ENCODE measurements around the gene PPP3CA.

- TF ChIP-seq, protein P1, sequence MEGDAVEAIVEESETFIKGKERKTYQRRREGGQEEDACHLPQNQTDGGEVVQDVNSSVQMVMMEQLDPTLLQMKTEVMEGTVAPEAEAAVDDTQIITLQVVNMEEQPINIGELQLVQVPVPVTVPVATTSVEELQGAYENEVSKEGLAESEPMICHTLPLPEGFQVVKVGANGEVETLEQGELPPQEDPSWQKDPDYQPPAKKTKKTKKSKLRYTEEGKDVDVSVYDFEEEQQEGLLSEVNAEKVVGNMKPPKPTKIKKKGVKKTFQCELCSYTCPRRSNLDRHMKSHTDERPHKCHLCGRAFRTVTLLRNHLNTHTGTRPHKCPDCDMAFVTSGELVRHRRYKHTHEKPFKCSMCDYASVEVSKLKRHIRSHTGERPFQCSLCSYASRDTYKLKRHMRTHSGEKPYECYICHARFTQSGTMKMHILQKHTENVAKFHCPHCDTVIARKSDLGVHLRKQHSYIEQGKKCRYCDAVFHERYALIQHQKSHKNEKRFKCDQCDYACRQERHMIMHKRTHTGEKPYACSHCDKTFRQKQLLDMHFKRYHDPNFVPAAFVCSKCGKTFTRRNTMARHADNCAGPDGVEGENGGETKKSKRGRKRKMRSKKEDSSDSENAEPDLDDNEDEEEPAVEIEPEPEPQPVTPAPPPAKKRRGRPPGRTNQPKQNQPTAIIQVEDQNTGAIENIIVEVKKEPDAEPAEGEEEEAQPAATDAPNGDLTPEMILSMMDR (conservative IDR thresholded peaks at IDR 0.05), result no peak
- no peak for TF ChIP-seq EZH2 (IDR thresholded peaks at IDR 0.05; ENCODE audit: low read depth)
These were observed 279.9 kb downstream of the PPP3CA start for GRCh38 chr4:101067383-101067782.
